ENCODE measurements around the gene AUTS2. TPM values are rescaled to one million over a fixed set of nuclear protein-coding genes. Genes with fewer than 3 reads are reported as not detected.

The AUTS2 gene
- total RNA-seq, 3 donors from 2014 or later: 31.2 to 67.6 (median 36.5) TPM

- Histone ChIP-seq H3K36me3 (ENCODE audit: low read depth) (no peaks in the 10 kb centered on the region), H3K4me3 (no peak overlapping the region), H3K4me1 (ENCODE audit: low read depth) (no peaks in the 10 kb centered on the region), H3K9me3 (no peaks in the 10 kb centered on the region)
- no peak for DNase-seq
- intact Hi-C loops (cut with DNase I, micrococcal nuclease): no loop called here
- ATAC-seq: no peak
- no peak for TF ChIP-seq CTCF (IDR thresholded peaks at IDR 0.05)
Measured at GRCh38 chr7:70495033-70495376, 896.7 kb downstream of the AUTS2 start.

DNA sequence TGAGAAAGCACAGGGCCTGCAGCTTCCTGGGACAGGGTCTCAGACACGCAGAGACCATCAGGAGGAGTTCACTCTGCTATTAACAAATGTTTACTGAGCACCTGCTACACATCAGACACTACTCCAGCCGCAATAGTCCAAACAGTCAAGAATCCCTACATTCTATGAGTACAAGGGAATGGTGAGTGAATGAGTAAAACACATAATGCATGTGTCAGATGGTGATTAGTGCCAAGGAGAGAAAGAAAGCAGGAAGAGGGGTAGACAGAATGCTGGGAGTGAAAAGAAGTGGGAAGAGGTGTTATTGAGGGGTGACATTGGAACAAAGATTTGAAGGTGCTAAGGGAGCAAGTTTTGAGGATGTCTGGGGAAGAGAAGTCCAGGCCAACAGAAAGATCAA lies 899.5 kb downstream of the AUTS2 start:
- H3K36me3 ChIP-seq (ENCODE audit: low read depth): no peaks in the 10 kb centered on the region
- ATAC-seq (no peak), DNase-seq (no peak)
- H3K4me1 ChIP-seq (ENCODE audit: low read depth): no peaks in the 10 kb centered on the region
- no peak overlapping the region for H3K4me3 ChIP-seq
- intact Hi-C loops (cut with DNase I, micrococcal nuclease): no loop called here
- H3K9me3 ChIP-seq: no peaks in the 10 kb centered on the region
- no peak for TF ChIP-seq CTCF (IDR thresholded peaks at IDR 0.05)

DNA sequence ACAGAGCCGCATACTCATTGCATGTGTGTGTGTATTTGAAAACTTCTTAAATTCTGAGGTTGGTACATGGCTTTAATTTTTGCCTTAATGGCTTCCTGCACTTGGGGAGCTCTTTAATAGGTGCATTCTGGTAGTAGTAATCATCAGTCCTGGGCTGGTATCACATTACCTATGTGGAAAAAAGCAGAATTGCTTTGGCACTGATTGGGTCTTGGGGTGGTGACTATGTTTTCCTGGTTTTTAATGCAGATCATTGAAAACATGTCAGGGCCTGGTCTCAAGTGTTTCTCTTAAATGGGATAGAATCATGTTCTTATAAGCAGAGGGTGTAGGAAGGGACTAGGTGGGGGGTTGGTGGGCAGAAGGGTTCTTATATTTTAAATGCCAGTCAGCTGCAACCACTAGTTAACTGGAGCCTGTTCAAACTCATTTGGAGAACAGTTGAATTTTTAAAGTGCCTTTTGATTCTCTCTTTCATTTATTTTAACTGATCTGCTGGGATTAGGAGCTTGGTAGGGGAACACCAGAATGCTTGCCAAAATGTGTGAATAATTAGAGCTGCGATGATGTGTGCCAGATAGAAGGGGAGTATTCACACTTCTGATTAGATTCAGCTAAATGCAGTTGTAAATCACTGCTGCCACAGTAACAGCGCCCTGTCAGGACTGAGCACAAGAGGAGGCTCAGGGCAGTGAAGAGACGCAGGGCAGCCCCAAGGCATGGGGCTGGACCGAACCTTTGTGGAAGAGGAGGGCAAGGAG lies 900.1 kb downstream of the AUTS2 start:
- no peak for DNase-seq
- Histone ChIP-seq H3K4me1 (ENCODE audit: low read depth) (no peaks in the 10 kb centered on the region), H3K36me3 (ENCODE audit: low read depth) (no peaks in the 10 kb centered on the region), H3K4me3 (no peak overlapping the region), H3K9me3 (no peaks in the 10 kb centered on the region)
- intact Hi-C loops (cut with DNase I, micrococcal nuclease): no loop called here
- no peak for TF ChIP-seq CTCF (IDR thresholded peaks at IDR 0.05)
- no peak for ATAC-seq

DNA sequence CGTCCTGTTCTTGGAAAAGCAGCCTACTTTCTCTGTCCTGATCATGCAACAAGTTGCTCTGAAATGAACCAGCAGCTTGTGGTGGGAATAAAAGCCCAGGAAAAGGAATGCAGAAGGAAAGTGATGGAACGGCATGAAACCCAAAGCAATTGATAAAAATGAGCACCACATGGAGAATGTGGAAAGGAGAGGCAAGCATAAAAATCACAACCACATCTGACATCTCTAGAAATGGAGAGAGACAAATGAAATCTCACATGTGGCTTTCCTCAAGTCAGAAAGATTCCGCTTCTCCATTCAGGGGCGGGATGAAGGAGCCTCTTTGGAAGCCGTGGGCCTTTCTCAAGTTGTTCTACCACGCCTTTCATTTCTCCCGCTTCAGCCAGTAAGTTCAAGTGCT lies 902.0 kb downstream of the AUTS2 start:
- ATAC-seq (no peak), DNase-seq (no peak)
- Histone ChIP-seq H3K36me3 (ENCODE audit: low read depth) (no peaks in the 10 kb centered on the region), H3K4me3 (no peak overlapping the region), H3K4me1 (ENCODE audit: low read depth) (no peaks in the 10 kb centered on the region), H3K9me3 (no peaks in the 10 kb centered on the region)
- intact Hi-C loops (cut with DNase I, micrococcal nuclease): no loop called here
- no peak for TF ChIP-seq CTCF (IDR thresholded peaks at IDR 0.05)

GRCh38 chr7:70502117-70502863 lies 904.0 kb downstream of the AUTS2 start:
- TF ChIP-seq CTCF (IDR thresholded peaks at IDR 0.05): no peak
- H3K36me3 ChIP-seq (ENCODE audit: low read depth): no peaks in the 10 kb centered on the region
- no peaks in the 10 kb centered on the region for H3K9me3 ChIP-seq
- no peak for ATAC-seq
- DNase-seq: no peak
- intact Hi-C loops (cut with DNase I, micrococcal nuclease): no loop called here
- H3K4me1 ChIP-seq (ENCODE audit: low read depth): no peaks in the 10 kb centered on the region
- H3K4me3 ChIP-seq: no peak overlapping the region
